Keratinocyte (primary cell): ENCODE data around the gene MGLL. TPM values are rescaled to one million over a fixed set of nuclear protein-coding genes. Genes with fewer than 3 reads are reported as not detected.
"Not testable (repeated sequence)": the region's sequence is repeated elsewhere in the genome, so short reads cannot be mapped to it uniquely, and the experiment has no call there.

ENCODE experiments used
- DNase-seq: peaks from one replicate; pipeline ENCODE4 v3.0.0-alpha.2; 2011; ENCODE audit warnings: low read depth, missing footprints, low spot score
- FAIRE-seq: peaks from 2 replicates; lab custom pipeline; 2011; peaks lifted over from hg19 to GRCh38; lab: Jason Lieb, UNC
- H2AFZ ChIP-seq: 2 replicates; pipeline ENCODE4 v1.6.0; 2012; ENCODE audit warnings: low read length, control low read depth, inconsistent platforms; ENCODE audit not compliant: control insufficient read depth
- H3K27ac ChIP-seq: 2 replicates; pipeline ENCODE4 v1.5.1; 2011; ENCODE audit warnings: low read length; ENCODE audit not compliant: control insufficient read depth, insufficient read depth
- H3K27me3 ChIP-seq: 3 replicates; pipeline ENCODE4 v1.6.0; 2011; ENCODE audit warnings: low read length; ENCODE audit not compliant: control insufficient read depth, insufficient read depth; ENCODE audit errors: extremely low read depth
- H3K36me3 ChIP-seq, 2 experiments: 2 replicates in 1 of 2; 3 replicates in 1 of 2; pipeline ENCODE4 v1.5.1; 2011; ENCODE audit warnings: low read length in 2 of 2, mild to moderate bottlenecking in 1 of 2; ENCODE audit not compliant: control insufficient read depth in 2 of 2, insufficient read depth in 2 of 2; ENCODE audit errors: extremely low read depth in 1 of 2
- H3K4me1 ChIP-seq: 3 replicates; pipeline ENCODE4 v1.5.1; 2011; ENCODE audit warnings: low read length; ENCODE audit not compliant: control insufficient read depth, insufficient read depth; ENCODE audit errors: extremely low read depth
- H3K4me2 ChIP-seq: 3 replicates; pipeline ENCODE4 v1.6.0; 2011; ENCODE audit warnings: low read depth, low read length; ENCODE audit not compliant: control insufficient read depth, insufficient read depth; ENCODE audit errors: extremely low read depth
- H3K4me3 ChIP-seq, 3 experiments: fragments of 200-600 bp in 1 of 3; sonication (generic) in 1 of 3; 2 replicates in 2 of 3; 3 replicates in 1 of 3; pipeline ENCODE4 v1.5.1; 2011 to 2016; ENCODE audit warnings: low read length in 3 of 3, mild to moderate bottlenecking in 3 of 3, control low read depth in 2 of 3, inconsistent platforms in 1 of 3, low read depth in 1 of 3, mixed read lengths in 1 of 3, mixed run types in 1 of 3, moderate library complexity in 1 of 3; ENCODE audit not compliant: control insufficient read depth in 2 of 3, insufficient read depth in 2 of 3; ENCODE audit errors: extremely low read depth in 1 of 3
- H3K79me2 ChIP-seq: 2 replicates; pipeline ENCODE4 v1.6.0; 2012; ENCODE audit warnings: low read length; ENCODE audit not compliant: control insufficient read depth, insufficient read depth
- H3K9ac ChIP-seq: 3 replicates; pipeline ENCODE4 v1.6.0; 2011; ENCODE audit warnings: low read length; ENCODE audit not compliant: control insufficient read depth, insufficient read depth; ENCODE audit errors: extremely low read depth
- H3K9me1 ChIP-seq: 3 replicates; pipeline ENCODE4 v1.6.0; 2011; ENCODE audit warnings: low read length; ENCODE audit not compliant: control insufficient read depth, insufficient read depth; ENCODE audit errors: extremely low read depth
- H3K9me3 ChIP-seq: 2 replicates; pipeline ENCODE4 v1.5.1; 2012; ENCODE audit warnings: low read depth, low read length; ENCODE audit not compliant: control insufficient read depth
- H4K20me1 ChIP-seq: 3 replicates; pipeline ENCODE4 v1.6.0; 2011; ENCODE audit warnings: low read length; ENCODE audit not compliant: control insufficient read depth, insufficient read depth; ENCODE audit errors: extremely low read depth
- EZH2 ChIP-seq: IDR thresholded peaks from one replicate; pipeline ENCODE4 v1.6.1; 2012; ENCODE audit warnings: inconsistent platforms, mild to moderate bottlenecking, low read length, moderate library complexity
- dilution Hi-C: fragments of 300-500 bp; cut with MboI; formaldehyde crosslinking; loops from one replicate; pipeline ENCODE4 v1.7.0; 2020; ENCODE audit warnings: low sequenced_read_pairs; ENCODE audit not compliant: extremely low pct_ligation_motif_present
- polyA plus RNA-seq, 5 experiments: library from polyadenylated mRNA; depleted of rRNA in 3 of 5; stranded (reverse) in 3 of 5; stranded (forward) in 1 of 5; unstranded in 1 of 5; fragments of >200 nt; gene quantifications; 1 replicate in 1 of 5; 2 replicates in 3 of 5; 3 replicates in 1 of 5; pipeline versions ENCODE4 v1.2.1 to v1.2.3, GENCODE V29; 2011 to 2012; ENCODE audit warnings: missing spikeins in 2 of 5, low read depth in 1 of 5, low replicate concordance in 1 of 5
- TF ChIP-seq, protein P1 (sequence below), 3 experiments: IDR thresholded peaks in 1 of 3; conservative IDR thresholded peaks in 1 of 3; optimal IDR thresholded peaks in 1 of 3; 2 replicates in 2 of 3; 3 replicates in 1 of 3; pipeline versions ENCODE3 to v1.5.1; 2011; ENCODE audit warnings: low read length in 3 of 3, mild to moderate bottlenecking in 3 of 3, moderate library complexity in 2 of 3, control low read depth in 1 of 3, inconsistent platforms in 1 of 3; ENCODE audit not compliant: insufficient read depth in 2 of 3; ENCODE audit errors: extremely low read depth in 1 of 3

MGLL gene
- polyA plus RNA-seq, 1 donor (not counting 4 experiments of a cell fraction or from before 2014, with no cell fraction given) = 17.8 TPM

DNA sequence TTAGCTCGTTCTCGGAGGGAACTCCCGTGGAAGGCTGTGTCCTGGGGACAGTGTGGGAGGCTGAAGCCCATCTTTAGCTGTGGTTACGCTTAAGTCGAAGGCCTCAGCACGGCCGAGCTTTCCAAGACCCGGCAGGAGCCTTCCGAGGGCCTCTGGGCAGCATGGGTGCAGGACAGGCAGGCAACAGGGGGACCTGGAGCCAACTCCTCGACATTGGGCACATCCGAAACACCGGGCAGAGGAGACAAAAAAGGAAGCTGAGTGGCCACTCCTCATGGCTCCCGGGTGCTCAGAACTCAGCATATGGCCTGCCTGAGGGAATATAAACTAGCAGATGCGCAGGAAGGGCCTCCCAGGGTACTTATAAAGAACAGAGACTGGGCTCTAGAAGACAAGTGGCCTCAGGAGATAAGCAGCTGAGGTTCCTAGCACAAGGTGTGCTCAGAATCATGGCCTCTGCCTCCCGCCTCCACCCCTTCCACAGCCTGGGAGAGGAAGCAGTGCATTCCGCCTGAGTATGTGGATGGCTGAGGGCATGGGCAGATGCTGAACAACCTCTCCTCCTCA, 115.4 kb downstream of the MGLL start:
- DNase-seq (no peak), FAIRE-seq (no peak)
- no peaks in the 10 kb centered on the region for H3K9me3 ChIP-seq
- TF ChIP-seq EZH2 = no peak
- TF ChIP-seq, protein P1, sequence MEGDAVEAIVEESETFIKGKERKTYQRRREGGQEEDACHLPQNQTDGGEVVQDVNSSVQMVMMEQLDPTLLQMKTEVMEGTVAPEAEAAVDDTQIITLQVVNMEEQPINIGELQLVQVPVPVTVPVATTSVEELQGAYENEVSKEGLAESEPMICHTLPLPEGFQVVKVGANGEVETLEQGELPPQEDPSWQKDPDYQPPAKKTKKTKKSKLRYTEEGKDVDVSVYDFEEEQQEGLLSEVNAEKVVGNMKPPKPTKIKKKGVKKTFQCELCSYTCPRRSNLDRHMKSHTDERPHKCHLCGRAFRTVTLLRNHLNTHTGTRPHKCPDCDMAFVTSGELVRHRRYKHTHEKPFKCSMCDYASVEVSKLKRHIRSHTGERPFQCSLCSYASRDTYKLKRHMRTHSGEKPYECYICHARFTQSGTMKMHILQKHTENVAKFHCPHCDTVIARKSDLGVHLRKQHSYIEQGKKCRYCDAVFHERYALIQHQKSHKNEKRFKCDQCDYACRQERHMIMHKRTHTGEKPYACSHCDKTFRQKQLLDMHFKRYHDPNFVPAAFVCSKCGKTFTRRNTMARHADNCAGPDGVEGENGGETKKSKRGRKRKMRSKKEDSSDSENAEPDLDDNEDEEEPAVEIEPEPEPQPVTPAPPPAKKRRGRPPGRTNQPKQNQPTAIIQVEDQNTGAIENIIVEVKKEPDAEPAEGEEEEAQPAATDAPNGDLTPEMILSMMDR (optimal IDR thresholded peaks at IDR 0.05 in 1 of 3, IDR thresholded peaks at IDR 0.05 in 1 of 3, conservative IDR thresholded peaks at IDR 0.05 in 1 of 3; ENCODE audit: extremely low read depth in 1 of 3, insufficient read depth in 2 of 3, low read length in 3 of 3) = no peak
- no peak overlapping the region for H3K27ac ChIP-seq
- H3K4me2 ChIP-seq = no peak overlapping the region
- no peak overlapping the region for H3K4me3 ChIP-seq
- no peaks in the 10 kb centered on the region for H3K27me3 ChIP-seq
- H3K4me1 ChIP-seq = peaks cover 13% of the 10 kb centered on the region
- H3K79me2 ChIP-seq = no peaks in the 10 kb centered on the region
- no peaks in the 10 kb centered on the region for H3K9me1 ChIP-seq
- H3K36me3 ChIP-seq = peaks cover 6 to 8% of the 10 kb centered on the region in 2 experiments
- dilution Hi-C loops = no loop called here
- no peak overlapping the region for H3K9ac ChIP-seq
- no peaks in the 10 kb centered on the region for H4K20me1 ChIP-seq
- H2AFZ ChIP-seq = no peak overlapping the region

DNA sequence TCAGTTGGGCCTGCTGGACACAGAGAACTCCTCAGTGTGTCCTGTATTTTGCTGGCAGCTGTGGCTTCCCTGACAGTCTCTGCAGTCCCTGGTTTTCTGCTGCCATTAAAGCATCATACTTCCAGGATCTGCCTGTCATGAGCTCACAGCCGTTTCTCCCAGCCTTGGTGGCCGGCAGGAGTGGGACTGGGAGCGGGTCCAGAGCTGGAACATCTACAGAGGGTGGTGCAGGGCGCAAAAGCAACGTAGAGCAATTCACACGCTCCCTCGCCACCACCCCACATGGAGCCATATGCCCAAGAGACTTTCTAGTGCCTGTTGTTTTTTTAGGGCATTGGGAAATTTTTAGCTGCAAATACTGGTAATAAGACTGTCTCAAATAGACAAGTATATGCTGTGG, 116.0 kb downstream of the MGLL start:
- dilution Hi-C loops = no loop called here

DNA sequence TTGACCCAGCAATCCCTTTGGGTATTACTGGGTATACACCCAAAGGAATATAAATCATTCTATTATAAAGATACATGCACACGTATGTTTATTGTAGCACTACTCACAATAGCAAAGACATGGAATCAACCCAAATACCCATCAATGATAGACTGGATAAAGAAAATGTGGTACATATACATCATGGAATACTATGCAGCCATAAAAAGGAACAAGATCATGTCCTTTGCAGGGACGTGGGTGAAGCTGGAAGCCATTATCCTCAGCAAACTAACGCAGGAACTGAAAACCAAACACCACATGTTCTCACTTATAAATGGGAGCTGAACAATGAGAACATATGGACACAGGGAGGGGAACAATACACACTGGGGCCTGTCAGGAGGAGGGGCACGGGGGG, 117.5 kb downstream of the MGLL start:
- dilution Hi-C loops, H4K20me1 ChIP-seq, H3K36me3 ChIP-seq, H3K4me1 ChIP-seq, H3K27me3 ChIP-seq, H3K9ac ChIP-seq, H3K4me2 ChIP-seq, DNase-seq, H3K4me3 ChIP-seq, FAIRE-seq, H2AFZ ChIP-seq, H3K79me2 ChIP-seq, H3K27ac ChIP-seq, H3K9me3 ChIP-seq, H3K9me1 ChIP-seq: not testable (repeated sequence)

More for the DNA sequence above, 116.0 kb downstream of the MGLL start:
- Histone ChIP-seq H3K4me1 (peaks cover 13% of the 10 kb centered on the region), H3K79me2 (no peaks in the 10 kb centered on the region), H3K27ac (no peak overlapping the region), H3K4me2 (no peak overlapping the region), H3K9ac (no peak overlapping the region), H4K20me1 (no peaks in the 10 kb centered on the region), H3K36me3 (peaks cover 6 to 8% of the 10 kb centered on the region in 2 experiments), H2AFZ (no peak overlapping the region), H3K4me3 (no peak overlapping the region), H3K27me3 (no peaks in the 10 kb centered on the region), H3K9me3 (no peaks in the 10 kb centered on the region), H3K9me1 (no peaks in the 10 kb centered on the region)
- no peak for FAIRE-seq
- TF ChIP-seq EZH2 = no peak
- TF ChIP-seq, protein P1 (optimal IDR thresholded peaks at IDR 0.05 in 1 of 3, IDR thresholded peaks at IDR 0.05 in 1 of 3, conservative IDR thresholded peaks at IDR 0.05 in 1 of 3; ENCODE audit: extremely low read depth in 1 of 3, insufficient read depth in 2 of 3, low read length in 3 of 3) = no peak
- DNase-seq = no peak
